ENCODE data around the gene CLIC1.

GRCh38 chr6:31700740-31701401 lies 35.5 kb downstream of the CLIC1 start:
- TF ChIP-seq CTCF (conservative IDR thresholded peaks at IDR 0.05; ENCODE audit: low read length): no peak
- no peak for TF ChIP-seq EZH2phosphoT487 (IDR thresholded peaks at IDR 0.05; ENCODE audit: borderline replicate concordance)

Data from Loucy (cell line).